GM21576 (cell line): Measurements from ENCODE around the gene B3GAT2.
"Not testable (repeated sequence)": the region's sequence is repeated elsewhere in the genome, so short reads cannot be mapped to it uniquely, and the experiment has no call there.

Source experiments
- ATAC-seq: cut with Tn5 transposase; IDR thresholded peaks from one replicate; pipeline ENCODE4 v1.9.1; 2021; ENCODE audit warnings: mild to moderate bottlenecking, moderate library complexity; ENCODE audit not compliant: unreplicated experiment

B3GAT2 gene

GRCh38 chr6:70956451-70957283 is at the start of gene B3GAT2:
Gene B3GAT2, minus strand, starts transcription at chr6:70957060. Its CDS starts 631 bp downstream, at chr6:70956429.
- peak; percentile 16 for ATAC-seq

- ATAC-seq: no peak
Measured at GRCh38 chr6:70998148-70998547, 41.3 kb upstream of the B3GAT2 start.

- ATAC-seq: no peak
Measured at GRCh38 chr6:70997379-70997778, 40.5 kb upstream of the B3GAT2 start.

GRCh38 chr6:70996106-70996505 is 39.2 kb upstream of the B3GAT2 start:
- ATAC-seq: no peak

GRCh38 chr6:70995411-70995810 is 38.6 kb upstream of the B3GAT2 start:
- no peak for ATAC-seq

GRCh38 chr6:70991253-70991652 is 34.4 kb upstream of the B3GAT2 start:
- ATAC-seq: no peak

GRCh38 chr6:70985156-70985555 is 28.3 kb upstream of the B3GAT2 start:
- no peak for ATAC-seq

GRCh38 chr6:70982747-70983146 is 25.9 kb upstream of the B3GAT2 start:
- no peak for ATAC-seq

GRCh38 chr6:70980727-70981126 is 23.9 kb upstream of the B3GAT2 start:
- ATAC-seq: no peak

GRCh38 chr6:70973604-70974003 is 16.7 kb upstream of the B3GAT2 start:
- ATAC-seq: no peak

GRCh38 chr6:70967049-70967448 is 10.2 kb upstream of the B3GAT2 start:
- no peak for ATAC-seq

- ATAC-seq: no peak
Measured at GRCh38 chr6:70957284-70957617, 391 bp upstream of the B3GAT2 start.

- no peak for ATAC-seq
Measured at GRCh38 chr6:70956191-70956450, 739 bp downstream of the B3GAT2 start.

GRCh38 chr6:70955441-70956190 is 1.2 kb downstream of the B3GAT2 start:
- peak; percentile 82 for ATAC-seq

GRCh38 chr6:70954750-70955149 is 2.1 kb downstream of the B3GAT2 start:
- ATAC-seq: no peak

GRCh38 chr6:70954176-70954575 is 2.7 kb downstream of the B3GAT2 start:
- no peak for ATAC-seq

- no peak for ATAC-seq
Measured at GRCh38 chr6:70952608-70953165, 4.2 kb downstream of the B3GAT2 start.

- not testable (repeated sequence) for ATAC-seq
Measured at GRCh38 chr6:70944321-70944720, 12.5 kb downstream of the B3GAT2 start.

GRCh38 chr6:70933853-70934252 is 23.0 kb downstream of the B3GAT2 start:
- ATAC-seq: no peak

- ATAC-seq: no peak
Measured at GRCh38 chr6:70905742-70906141, 51.1 kb downstream of the B3GAT2 start.

- ATAC-seq: no peak
Measured at GRCh38 chr6:70903665-70904452, 53.0 kb downstream of the B3GAT2 start.
